Measurements from ENCODE around the gene ZHX3.

DNA sequence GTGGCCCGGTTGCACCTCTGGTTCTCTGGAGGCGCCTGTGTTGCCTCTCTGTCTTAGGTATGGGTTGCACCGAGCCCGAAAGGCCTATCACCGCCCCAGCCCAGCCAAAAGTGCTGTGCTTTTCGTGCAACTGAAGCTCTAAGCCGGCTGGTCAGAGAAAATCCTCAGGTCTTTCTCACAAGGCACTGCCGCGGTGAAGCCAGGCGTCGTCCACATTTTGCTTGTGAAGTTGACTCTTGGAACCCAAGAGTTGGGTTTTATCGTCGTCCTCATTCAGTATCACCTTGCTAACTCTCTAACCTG, 49.8 kb upstream of the ZHX3 start:
- TF ChIP-seq, protein P1, sequence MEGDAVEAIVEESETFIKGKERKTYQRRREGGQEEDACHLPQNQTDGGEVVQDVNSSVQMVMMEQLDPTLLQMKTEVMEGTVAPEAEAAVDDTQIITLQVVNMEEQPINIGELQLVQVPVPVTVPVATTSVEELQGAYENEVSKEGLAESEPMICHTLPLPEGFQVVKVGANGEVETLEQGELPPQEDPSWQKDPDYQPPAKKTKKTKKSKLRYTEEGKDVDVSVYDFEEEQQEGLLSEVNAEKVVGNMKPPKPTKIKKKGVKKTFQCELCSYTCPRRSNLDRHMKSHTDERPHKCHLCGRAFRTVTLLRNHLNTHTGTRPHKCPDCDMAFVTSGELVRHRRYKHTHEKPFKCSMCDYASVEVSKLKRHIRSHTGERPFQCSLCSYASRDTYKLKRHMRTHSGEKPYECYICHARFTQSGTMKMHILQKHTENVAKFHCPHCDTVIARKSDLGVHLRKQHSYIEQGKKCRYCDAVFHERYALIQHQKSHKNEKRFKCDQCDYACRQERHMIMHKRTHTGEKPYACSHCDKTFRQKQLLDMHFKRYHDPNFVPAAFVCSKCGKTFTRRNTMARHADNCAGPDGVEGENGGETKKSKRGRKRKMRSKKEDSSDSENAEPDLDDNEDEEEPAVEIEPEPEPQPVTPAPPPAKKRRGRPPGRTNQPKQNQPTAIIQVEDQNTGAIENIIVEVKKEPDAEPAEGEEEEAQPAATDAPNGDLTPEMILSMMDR (IDR thresholded peaks at IDR 0.05), result no peak
- TF ChIP-seq POLR2A (IDR thresholded peaks at IDR 0.05), result no peak

All from right lobe of liver (tissue), 4 donors.